GM19463 (cell line): ENCODE measurements around the gene RABGAP1L.
"Not testable (repeated sequence)": the region's sequence is repeated elsewhere in the genome, so short reads cannot be mapped to it uniquely, and the experiment has no call there.

Experiments
- ATAC-seq: cut with Tn5 transposase; IDR thresholded peaks from one replicate; pipeline ENCODE4 v1.9.1; 2021; ENCODE audit warnings: mild to moderate bottlenecking, moderate library complexity; ENCODE audit not compliant: unreplicated experiment

Gene RABGAP1L

GRCh38 chr1:174837386-174837785, 678.1 kb downstream of the RABGAP1L start:
- ATAC-seq = no peak

- no peak for ATAC-seq
Measured at GRCh38 chr1:174839211-174839610, 679.9 kb downstream of the RABGAP1L start.

- no peak for ATAC-seq
Measured at GRCh38 chr1:174841747-174842146, 682.4 kb downstream of the RABGAP1L start.

- not testable (repeated sequence) for ATAC-seq
Measured at GRCh38 chr1:174848593-174849560, 689.6 kb downstream of the RABGAP1L start.

GRCh38 chr1:174850726-174851125, 691.4 kb downstream of the RABGAP1L start:
- ATAC-seq = no peak

GRCh38 chr1:174858301-174858700, 699.0 kb downstream of the RABGAP1L start:
- ATAC-seq = no peak

GRCh38 chr1:174870319-174870718, 711.0 kb downstream of the RABGAP1L start:
- ATAC-seq = no peak

- no peak for ATAC-seq
Measured at GRCh38 chr1:174871886-174872285, 712.6 kb downstream of the RABGAP1L start.

- no peak for ATAC-seq
Measured at GRCh38 chr1:174872615-174873058, 713.3 kb downstream of the RABGAP1L start.

GRCh38 chr1:174874331-174875053, 715.2 kb downstream of the RABGAP1L start:
- peak; percentile 75 for ATAC-seq

- no peak for ATAC-seq
Measured at GRCh38 chr1:174875306-174875705, 716.0 kb downstream of the RABGAP1L start.

GRCh38 chr1:174877208-174877673, 717.9 kb downstream of the RABGAP1L start:
- no peak for ATAC-seq

GRCh38 chr1:174880171-174880570, 720.9 kb downstream of the RABGAP1L start:
- ATAC-seq = no peak

- ATAC-seq = no peak
Measured at GRCh38 chr1:174883409-174883808, 724.1 kb downstream of the RABGAP1L start.

- no peak for ATAC-seq
Measured at GRCh38 chr1:174884038-174884437, 724.7 kb downstream of the RABGAP1L start.

- ATAC-seq = no peak
Measured at GRCh38 chr1:174884566-174884965, 725.2 kb downstream of the RABGAP1L start.

GRCh38 chr1:174890024-174890423, 730.7 kb downstream of the RABGAP1L start:
- ATAC-seq = no peak

- ATAC-seq = no peak
Measured at GRCh38 chr1:174892016-174892415, 732.7 kb downstream of the RABGAP1L start.

GRCh38 chr1:174894117-174894762, 734.9 kb downstream of the RABGAP1L start:
- no peak for ATAC-seq

GRCh38 chr1:174895610-174896009, 736.3 kb downstream of the RABGAP1L start:
- ATAC-seq = not testable (repeated sequence)
